Ishikawa (cell line): ENCODE measurements around the gene DOCK1.

Experiments used
- CEBPB ChIP-seq: IDR thresholded peaks from 2 replicates; pipeline ENCODE4 v1.6.1; 2012
- CREB1 ChIP-seq: IDR thresholded peaks from 2 replicates; pipeline ENCODE4 v1.6.1; 2012; ENCODE audit warnings: low read depth
- EGR1 ChIP-seq: IDR thresholded peaks from 2 replicates; pipeline ENCODE4 v1.6.1; 2012
- EP300 ChIP-seq: IDR thresholded peaks from 2 replicates; pipeline ENCODE4 v1.6.1; 2012; ENCODE audit warnings: borderline replicate concordance
- FOXM1 ChIP-seq: IDR thresholded peaks from 2 replicates; pipeline ENCODE4 v1.6.1; 2012; ENCODE audit warnings: low read depth, borderline replicate concordance
- MAX ChIP-seq: IDR thresholded peaks from 2 replicates; pipeline ENCODE4 v1.6.1; 2012
- NFIC ChIP-seq: IDR thresholded peaks from 2 replicates; pipeline ENCODE4 v1.6.1; 2012
- RAD21 ChIP-seq: IDR thresholded peaks from 2 replicates; pipeline ENCODE4 v1.6.1; 2012; ENCODE audit warnings: low read depth
- REST ChIP-seq: IDR thresholded peaks from 2 replicates; pipeline ENCODE4 v1.6.1; 2012; ENCODE audit warnings: low read depth, mild to moderate bottlenecking
- TAF1 ChIP-seq: IDR thresholded peaks from 2 replicates; pipeline ENCODE4 v1.6.1; 2012; ENCODE audit warnings: low read depth, mild to moderate bottlenecking
- TCF12 ChIP-seq: IDR thresholded peaks from 2 replicates; pipeline ENCODE4 v1.6.1; 2012; ENCODE audit warnings: low read depth
- TEAD4 ChIP-seq: IDR thresholded peaks from 2 replicates; pipeline ENCODE4 v1.6.1; 2012
- YY1 ChIP-seq: IDR thresholded peaks from 2 replicates; pipeline ENCODE4 v1.6.1; 2012; ENCODE audit warnings: low read depth
- ZBTB7A ChIP-seq: IDR thresholded peaks from 2 replicates; pipeline ENCODE4 v1.6.1; 2012; ENCODE audit warnings: low read depth
- TF ChIP-seq, protein P1 (sequence below): IDR thresholded peaks from 2 replicates; pipeline ENCODE4 v1.6.1; 2012

Gene DOCK1

GRCh38 chr10:127018766-127019165, 113.5 kb downstream of the DOCK1 start:
- TF ChIP-seq TCF12 (no peak), TAF1 (no peak), NFIC (no peak), EP300 (no peak), MAX (no peak), EGR1 (no peak), TEAD4 (no peak), FOXM1 (no peak), YY1 (no peak)
- TF ChIP-seq, protein P1, sequence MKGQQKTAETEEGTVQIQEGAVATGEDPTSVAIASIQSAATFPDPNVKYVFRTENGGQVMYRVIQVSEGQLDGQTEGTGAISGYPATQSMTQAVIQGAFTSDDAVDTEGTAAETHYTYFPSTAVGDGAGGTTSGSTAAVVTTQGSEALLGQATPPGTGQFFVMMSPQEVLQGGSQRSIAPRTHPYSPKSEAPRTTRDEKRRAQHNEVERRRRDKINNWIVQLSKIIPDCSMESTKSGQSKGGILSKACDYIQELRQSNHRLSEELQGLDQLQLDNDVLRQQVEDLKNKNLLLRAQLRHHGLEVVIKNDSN = no peak

- TF ChIP-seq EP300 (no peak), FOXM1 (no peak), TEAD4 (no peak), ZBTB7A (no peak), RAD21 (no peak)
These were observed 115.0 kb downstream of the DOCK1 start for GRCh38 chr10:127020260-127020659.

- TF ChIP-seq REST (no peak), NFIC (no peak), TCF12 (no peak), TAF1 (no peak), CEBPB (no peak), EP300 (no peak), MAX (no peak), TEAD4 (no peak), RAD21 (no peak), FOXM1 (no peak), ZBTB7A (no peak), YY1 (no peak), CREB1 (no peak)
- TF ChIP-seq, protein P1 = no peak
These were observed 116.6 kb downstream of the DOCK1 start for GRCh38 chr10:127021801-127022200.

DNA sequence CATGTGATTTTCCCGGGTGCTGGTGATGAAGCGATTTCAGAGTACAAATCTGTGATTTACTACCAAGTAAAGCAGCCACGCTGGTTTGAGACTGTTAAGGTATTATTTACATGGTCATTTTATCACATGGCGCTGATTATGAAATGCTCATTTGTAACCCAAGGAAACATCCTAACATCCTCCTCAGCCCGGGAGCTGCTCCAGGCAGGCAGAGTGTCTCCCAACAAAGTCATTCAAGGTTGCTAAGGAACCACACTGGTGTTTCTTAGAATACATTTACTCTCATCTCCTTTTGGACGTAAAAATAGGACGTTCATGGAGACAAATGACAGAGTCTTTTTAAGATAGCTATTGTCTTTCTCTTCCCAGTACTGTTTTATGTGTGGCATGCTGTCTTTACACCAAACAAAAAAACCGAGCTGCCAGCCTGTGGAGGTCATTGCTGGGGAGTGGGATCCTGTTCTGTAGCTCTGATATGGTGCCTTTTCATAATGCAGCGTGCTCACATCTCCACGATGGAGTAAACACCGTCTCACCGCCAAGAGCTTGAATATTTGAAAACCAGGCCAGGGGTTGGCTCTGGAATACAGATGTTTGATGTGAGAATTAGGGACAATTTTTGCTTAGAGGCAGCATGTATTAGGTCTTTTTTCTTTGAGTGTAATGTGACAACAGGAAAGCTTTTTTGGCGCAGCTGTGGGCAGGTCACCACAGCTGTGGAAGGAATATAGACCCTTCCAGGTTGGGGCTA, 119.6 kb downstream of the DOCK1 start:
- no peak for TF ChIP-seq MAX
- TF ChIP-seq FOXM1 = no peak
- TF ChIP-seq EP300 = no peak

GRCh38 chr10:127027786-127028185, 122.6 kb downstream of the DOCK1 start:
- TF ChIP-seq ZBTB7A = no peak
- no peak for TF ChIP-seq RAD21
- no peak for TF ChIP-seq CEBPB
- no peak for TF ChIP-seq CREB1
- no peak for TF ChIP-seq YY1
- TF ChIP-seq NFIC = no peak
- TF ChIP-seq EGR1 = no peak
- TF ChIP-seq, protein P1 = no peak
- no peak for TF ChIP-seq EP300
- TF ChIP-seq TAF1 = no peak
- TF ChIP-seq MAX = no peak
- TF ChIP-seq TCF12 = no peak
- TF ChIP-seq FOXM1 = no peak
- no peak for TF ChIP-seq TEAD4
- TF ChIP-seq REST = no peak
